ENCODE results near the gene PRKACA.
"Not testable (repeated sequence)": the region's sequence is repeated elsewhere in the genome, so short reads cannot be mapped to it uniquely, and the experiment has no call there.

The PRKACA gene

GRCh38 chr19:14147797-14148605 lies 30.4 kb upstream of the PRKACA start:
- H3K4me3 ChIP-seq (replicated peaks; ENCODE audit: low read depth, low read length), result no peak overlapping the region
- TF ChIP-seq, protein P1, sequence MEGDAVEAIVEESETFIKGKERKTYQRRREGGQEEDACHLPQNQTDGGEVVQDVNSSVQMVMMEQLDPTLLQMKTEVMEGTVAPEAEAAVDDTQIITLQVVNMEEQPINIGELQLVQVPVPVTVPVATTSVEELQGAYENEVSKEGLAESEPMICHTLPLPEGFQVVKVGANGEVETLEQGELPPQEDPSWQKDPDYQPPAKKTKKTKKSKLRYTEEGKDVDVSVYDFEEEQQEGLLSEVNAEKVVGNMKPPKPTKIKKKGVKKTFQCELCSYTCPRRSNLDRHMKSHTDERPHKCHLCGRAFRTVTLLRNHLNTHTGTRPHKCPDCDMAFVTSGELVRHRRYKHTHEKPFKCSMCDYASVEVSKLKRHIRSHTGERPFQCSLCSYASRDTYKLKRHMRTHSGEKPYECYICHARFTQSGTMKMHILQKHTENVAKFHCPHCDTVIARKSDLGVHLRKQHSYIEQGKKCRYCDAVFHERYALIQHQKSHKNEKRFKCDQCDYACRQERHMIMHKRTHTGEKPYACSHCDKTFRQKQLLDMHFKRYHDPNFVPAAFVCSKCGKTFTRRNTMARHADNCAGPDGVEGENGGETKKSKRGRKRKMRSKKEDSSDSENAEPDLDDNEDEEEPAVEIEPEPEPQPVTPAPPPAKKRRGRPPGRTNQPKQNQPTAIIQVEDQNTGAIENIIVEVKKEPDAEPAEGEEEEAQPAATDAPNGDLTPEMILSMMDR (IDR thresholded peaks at IDR 0.05; ENCODE audit: low read depth, low read length, missing control alignments), result peak; percentile 89

DNA sequence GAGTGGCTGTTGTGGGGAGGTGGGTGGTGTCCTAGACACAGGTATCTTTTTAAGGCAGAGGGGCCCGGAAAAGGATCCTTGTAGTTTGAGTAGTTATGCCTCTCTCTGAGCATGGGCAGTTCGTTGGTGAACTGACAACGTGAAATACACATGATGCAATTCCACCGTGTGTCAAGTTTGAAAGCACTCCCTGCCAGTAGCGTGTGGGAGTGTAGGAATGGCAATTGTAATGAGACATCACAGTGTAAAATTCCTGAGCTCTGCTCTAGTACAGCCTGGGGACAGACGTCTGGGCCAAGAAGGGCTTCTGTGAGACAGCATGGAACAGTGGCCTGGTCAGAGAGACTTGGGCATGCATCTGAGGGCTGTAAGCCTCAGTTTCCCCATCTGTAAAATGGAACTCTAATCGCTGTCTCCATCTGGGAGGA lies 29.2 kb upstream of the PRKACA start:
- no peak overlapping the region for H3K4me3 ChIP-seq (replicated peaks; ENCODE audit: low read depth, low read length)
- TF ChIP-seq, protein P1 (IDR thresholded peaks at IDR 0.05; ENCODE audit: low read depth, low read length, missing control alignments), result no peak
- no peak for DNase-seq (ENCODE audit: extremely low read depth, low read depth)

More at GRCh38 chr19:14147797-14148605, 30.4 kb upstream of the PRKACA start:
- no peak for DNase-seq (ENCODE audit: extremely low read depth, low read depth)

GRCh38 chr19:14146169-14146568 lies 28.6 kb upstream of the PRKACA start:
- not testable (repeated sequence) for DNase-seq (ENCODE audit: extremely low read depth, low read depth); H3K4me3 ChIP-seq (replicated peaks; ENCODE audit: low read depth, low read length)

GRCh38 chr19:14145381-14145780 lies 27.8 kb upstream of the PRKACA start:
- H3K4me3 ChIP-seq (replicated peaks; ENCODE audit: low read depth, low read length), result no peak overlapping the region
- no peak for DNase-seq (ENCODE audit: extremely low read depth, low read depth)
- TF ChIP-seq, protein P1 (IDR thresholded peaks at IDR 0.05; ENCODE audit: low read depth, low read length, missing control alignments), result no peak

GRCh38 chr19:14142262-14143190 lies 25.0 kb upstream of the PRKACA start:
- TF ChIP-seq, protein P1 (IDR thresholded peaks at IDR 0.05; ENCODE audit: low read depth, low read length, missing control alignments), result no peak
- no peak for DNase-seq (ENCODE audit: extremely low read depth, low read depth)
- no peak overlapping the region for H3K4me3 ChIP-seq (replicated peaks; ENCODE audit: low read depth, low read length)

- TF ChIP-seq, protein P1 (IDR thresholded peaks at IDR 0.05; ENCODE audit: low read depth, low read length, missing control alignments), result no peak
- DNase-seq (ENCODE audit: extremely low read depth, low read depth), result no peak
- no peak overlapping the region for H3K4me3 ChIP-seq (replicated peaks; ENCODE audit: low read depth, low read length)
Observed at GRCh38 chr19:14141041-14141440, 23.5 kb upstream of the PRKACA start.

DNA sequence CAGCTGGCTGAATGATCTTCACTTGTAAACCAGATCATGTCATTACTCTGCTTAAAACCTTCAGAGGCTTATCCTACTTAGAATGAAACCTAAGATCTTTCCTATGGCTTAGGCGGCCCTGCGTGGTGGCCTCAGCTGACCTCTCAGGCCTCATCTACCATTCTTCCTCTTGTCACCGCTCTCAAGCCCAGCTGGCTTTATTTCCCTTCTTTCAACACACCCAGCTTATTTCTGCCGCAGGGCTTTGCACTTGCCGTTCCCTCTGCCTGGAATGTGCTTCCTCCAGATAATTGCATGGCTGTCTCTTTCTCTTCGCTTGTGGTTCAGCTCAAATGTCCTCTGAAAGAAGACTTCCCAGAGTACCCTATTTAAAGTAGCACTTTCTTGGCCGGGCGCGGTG lies 22.4 kb upstream of the PRKACA start:
- H3K4me3 ChIP-seq (replicated peaks; ENCODE audit: low read depth, low read length), result no peak overlapping the region
- peak; percentile 15 for DNase-seq (ENCODE audit: extremely low read depth, low read depth)
- TF ChIP-seq, protein P1 (IDR thresholded peaks at IDR 0.05; ENCODE audit: low read depth, low read length, missing control alignments), result no peak

Measured in HFF-Myc (cell line).